Activated CD4-positive, alpha-beta T cell treated with anti-CD3 and anti-CD28 coated beads, Interleukin-2, amount 10 ng/mL, durations not matched to agents 24 days and 14 days (primary cell): ENCODE data around the gene MAU2. TPM values are rescaled to one million over a fixed set of nuclear protein-coding genes. Genes with fewer than 3 reads are reported as not detected.
"Not testable (repeated sequence)": the region's sequence is repeated elsewhere in the genome, so short reads cannot be mapped to it uniquely, and the experiment has no call there.

ENCODE experiments used
- DNase-seq: peaks from one replicate; pipeline ENCODE4 v3.0.0; 2022
- H3K27ac Mint-ChIP-seq: one replicate; pipeline ENCODE4 v1.8.0; 2022; ENCODE audit warnings: mild to moderate bottlenecking, mixed read lengths
- H3K27me3 Mint-ChIP-seq: one replicate; pipeline ENCODE4 v1.8.0; 2022; ENCODE audit warnings: mixed read lengths
- H3K36me3 Mint-ChIP-seq: one replicate; pipeline ENCODE4 v1.8.0; 2022; ENCODE audit warnings: low read depth, mild to moderate bottlenecking, mixed read lengths
- H3K4me1 Mint-ChIP-seq: one replicate; pipeline ENCODE4 v1.8.0; 2021; ENCODE audit warnings: mixed read lengths
- H3K4me3 Mint-ChIP-seq: one replicate; pipeline ENCODE4 v1.8.0; 2022; ENCODE audit warnings: mild to moderate bottlenecking, moderate library complexity, mixed read lengths
- H3K9me3 Mint-ChIP-seq: one replicate; pipeline ENCODE4 v1.8.0; 2021; ENCODE audit warnings: mixed read lengths
- intact Hi-C: fragments of 100-400 bp; cut with micrococcal nuclease; formaldehyde crosslinking; loops from one replicate; pipeline ENCODE4 v1.15.1; 2023
- total RNA-seq: library from RNA; stranded (reverse); gene quantifications from 2 replicates; pipeline ENCODE4 v1.2.3, GENCODE V29; 2022

MAU2 gene
- total RNA-seq, 1 donor from 2014 or later: 73.0 TPM

DNA sequence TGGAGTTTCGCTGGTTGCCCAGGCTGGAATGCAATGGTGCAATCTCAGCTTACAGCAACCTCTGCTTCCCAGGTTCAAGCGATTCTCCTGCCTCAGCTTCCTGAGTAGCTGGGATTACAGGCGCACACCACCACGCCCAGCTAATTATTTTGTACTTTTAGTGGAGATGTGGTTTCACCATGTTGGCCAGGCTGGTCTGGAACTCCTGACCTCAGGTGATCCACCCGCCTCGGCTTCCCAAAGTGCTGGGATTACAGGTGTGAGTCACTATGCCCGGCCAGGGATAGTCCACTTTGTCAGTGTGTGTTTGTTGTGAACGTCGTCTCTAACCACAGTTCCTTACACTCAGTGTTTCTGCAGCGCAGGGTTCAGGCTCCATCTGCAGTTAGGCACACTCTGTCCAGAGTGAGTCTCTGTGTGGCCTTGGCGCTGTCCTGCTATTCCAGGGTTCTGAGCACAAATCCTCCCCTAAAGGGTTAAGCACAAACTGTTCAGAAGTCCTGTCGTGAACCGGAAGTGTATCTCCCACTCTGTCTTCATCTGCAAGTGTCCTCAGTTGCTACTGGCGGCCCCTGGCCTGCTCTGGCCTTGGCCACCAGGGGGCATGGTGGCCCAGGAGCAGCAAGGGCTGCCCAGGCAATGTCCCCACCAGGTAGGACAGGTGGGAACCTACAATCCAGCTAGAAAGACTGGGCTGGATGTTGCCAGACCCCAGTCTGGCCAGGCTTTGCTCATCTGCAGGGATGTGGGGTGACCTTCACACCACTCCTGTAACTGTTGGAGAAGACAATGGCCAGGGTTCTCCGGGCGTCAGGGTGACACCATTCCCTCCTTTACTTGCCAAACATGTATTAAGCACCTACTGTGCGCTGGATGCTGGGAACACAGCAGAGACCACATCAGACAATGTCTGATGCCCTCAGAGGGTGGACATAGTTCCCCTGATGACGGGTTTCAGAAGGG lies 46.1 kb downstream of the MAU2 start:
- peak; percentile 93 for DNase-seq
- H3K4me1 Mint-ChIP-seq: peaks cover 14% of the 10 kb centered on the region
- intact Hi-C loops: loop anchor here (1.0 kb wide), 1 partner anchor 123 kb away; no protein-coding TSS in a partner anchor
- H3K36me3 Mint-ChIP-seq: no peaks in the 10 kb centered on the region
- no peaks in the 10 kb centered on the region for H3K27me3 Mint-ChIP-seq
- peak overlapping the region; percentile 15 for H3K4me3 Mint-ChIP-seq
- H3K9me3 Mint-ChIP-seq: no peaks in the 10 kb centered on the region
- H3K27ac Mint-ChIP-seq: peak overlapping the region; percentile 39

DNA sequence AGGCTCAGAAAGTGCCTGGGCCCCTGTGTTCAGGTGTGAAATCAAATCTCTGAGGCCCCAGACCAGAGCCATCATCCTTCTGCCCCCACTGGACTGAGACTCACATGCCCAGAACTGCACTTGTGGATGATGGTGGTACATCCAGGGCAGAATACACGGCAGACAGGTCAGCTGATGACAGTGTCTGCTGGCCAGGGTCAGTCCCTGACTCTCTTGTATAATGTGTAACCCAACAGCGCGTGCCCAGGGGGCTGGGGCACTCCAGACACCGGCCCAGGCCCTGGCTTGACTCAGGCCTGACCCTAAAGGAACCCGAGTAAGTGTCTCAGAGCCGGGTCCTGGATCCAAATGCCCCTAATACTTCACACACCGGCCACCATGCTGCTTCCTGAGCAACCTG lies 47.5 kb downstream of the MAU2 start:
- DNase-seq: no peak
- Mint-ChIP-seq H3K9me3 (no peaks in the 10 kb centered on the region), H3K27ac (no peak overlapping the region), H3K4me3 (no peak overlapping the region), H3K4me1 (peaks cover 17% of the 10 kb centered on the region), H3K27me3 (no peaks in the 10 kb centered on the region), H3K36me3 (no peaks in the 10 kb centered on the region)
- intact Hi-C loops: no loop called here

GRCh38 chr19:19371059-19371458 lies 50.4 kb downstream of the MAU2 start:
- Mint-ChIP-seq H3K27ac (no peak overlapping the region), H3K27me3 (no peaks in the 10 kb centered on the region), H3K9me3 (no peaks in the 10 kb centered on the region), H3K4me3 (no peak overlapping the region), H3K4me1 (peaks cover 12% of the 10 kb centered on the region), H3K36me3 (no peaks in the 10 kb centered on the region)
- DNase-seq: no peak
- intact Hi-C loops: no loop called here

GRCh38 chr19:19372656-19373416 lies 52.2 kb downstream of the MAU2 start:
- DNase-seq: peak; percentile 82
- intact Hi-C loops: no loop called here
- peaks cover 8% of the 10 kb centered on the region for H3K4me1 Mint-ChIP-seq
- no peaks in the 10 kb centered on the region for H3K36me3 Mint-ChIP-seq
- H3K9me3 Mint-ChIP-seq: no peaks in the 10 kb centered on the region
- peak overlapping the region; percentile 90 for H3K27ac Mint-ChIP-seq
- peak overlapping the region; percentile 64 for H3K4me3 Mint-ChIP-seq
- H3K27me3 Mint-ChIP-seq: no peaks in the 10 kb centered on the region

GRCh38 chr19:19379527-19379926 lies 58.9 kb downstream of the MAU2 start:
- intact Hi-C loops: no loop called here
- Mint-ChIP-seq H3K4me1 (peaks cover 6% of the 10 kb centered on the region), H3K4me3 (no peak overlapping the region), H3K36me3 (no peaks in the 10 kb centered on the region), H3K27ac (no peak overlapping the region), H3K27me3 (no peaks in the 10 kb centered on the region), H3K9me3 (no peaks in the 10 kb centered on the region)
- no peak for DNase-seq

GRCh38 chr19:19380316-19380715 lies 59.7 kb downstream of the MAU2 start:
- H3K27me3 Mint-ChIP-seq, H3K27ac Mint-ChIP-seq, intact Hi-C loops, DNase-seq, H3K36me3 Mint-ChIP-seq, H3K9me3 Mint-ChIP-seq, H3K4me3 Mint-ChIP-seq, H3K4me1 Mint-ChIP-seq: not testable (repeated sequence)

GRCh38 chr19:19381007-19381926 lies 60.6 kb downstream of the MAU2 start:
- Mint-ChIP-seq H3K36me3 (no peaks in the 10 kb centered on the region), H3K27ac (no peak overlapping the region), H3K27me3 (no peaks in the 10 kb centered on the region), H3K9me3 (no peaks in the 10 kb centered on the region), H3K4me1 (peaks cover 6% of the 10 kb centered on the region), H3K4me3 (no peak overlapping the region)
- no peak for DNase-seq
- intact Hi-C loops: no loop called here

DNA sequence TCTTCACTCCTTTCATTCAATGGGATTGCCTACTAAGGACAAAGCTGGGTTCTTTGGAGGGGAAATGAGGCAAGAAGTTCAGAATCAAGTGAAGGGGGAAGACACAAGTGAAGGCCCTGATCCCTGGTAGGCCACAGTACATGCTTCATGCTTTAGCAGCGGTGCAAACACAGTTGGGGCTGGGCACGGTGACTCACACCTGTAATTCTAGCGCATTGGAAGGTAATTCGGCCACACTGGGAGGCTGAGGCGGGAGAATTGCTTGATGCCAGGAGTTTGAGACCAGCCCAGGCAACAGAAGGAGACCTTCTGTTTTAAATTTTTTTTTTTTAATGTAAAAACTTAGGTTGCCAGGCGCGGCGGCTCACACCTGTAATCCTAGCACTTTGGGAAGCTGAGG lies 61.5 kb downstream of the MAU2 start:
- no peaks in the 10 kb centered on the region for H3K9me3 Mint-ChIP-seq
- H3K4me3 Mint-ChIP-seq: no peak overlapping the region
- no peak for DNase-seq
- intact Hi-C loops: no loop called here
- peaks cover 8% of the 10 kb centered on the region for H3K4me1 Mint-ChIP-seq
- H3K36me3 Mint-ChIP-seq: no peaks in the 10 kb centered on the region
- no peaks in the 10 kb centered on the region for H3K27me3 Mint-ChIP-seq
- H3K27ac Mint-ChIP-seq: no peak overlapping the region

DNA sequence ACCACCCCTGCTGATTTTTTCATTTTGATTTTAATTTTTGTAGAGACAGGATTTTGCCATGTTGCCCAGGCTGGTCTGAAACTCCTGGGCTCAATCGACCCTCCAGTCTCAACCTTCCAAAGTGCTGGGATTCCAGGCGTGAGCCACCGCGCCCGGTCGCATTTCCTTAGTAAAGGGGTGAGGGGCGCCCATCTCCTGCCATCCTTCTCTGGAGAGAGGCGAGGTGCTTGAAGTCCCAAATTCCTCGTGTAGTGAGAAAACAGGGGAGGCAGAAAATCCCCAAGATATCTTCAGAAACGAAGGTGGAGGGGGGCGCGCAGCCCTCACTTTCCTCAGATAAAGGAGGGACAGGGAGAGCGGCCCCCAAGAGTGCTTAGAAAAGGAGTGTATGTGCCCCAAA lies 63.9 kb downstream of the MAU2 start:
- H3K27ac Mint-ChIP-seq: no peak overlapping the region
- intact Hi-C loops: loop anchor here (2.0 kb wide), 1 partner anchor 20 kb away; no protein-coding TSS in a partner anchor
- peak overlapping the region; percentile 85 for H3K4me3 Mint-ChIP-seq
- peaks cover 32% of the 10 kb centered on the region for H3K4me1 Mint-ChIP-seq
- H3K27me3 Mint-ChIP-seq: no peaks in the 10 kb centered on the region
- no peaks in the 10 kb centered on the region for H3K9me3 Mint-ChIP-seq
- peaks cover 6% of the 10 kb centered on the region for H3K36me3 Mint-ChIP-seq
- DNase-seq: no peak

- Mint-ChIP-seq H3K27ac (peak overlapping the region; percentile 89), H3K9me3 (no peaks in the 10 kb centered on the region), H3K4me1 (peaks cover 36% of the 10 kb centered on the region), H3K36me3 (peaks cover 8% of the 10 kb centered on the region), H3K27me3 (no peaks in the 10 kb centered on the region), H3K4me3 (peak overlapping the region; percentile 85)
- DNase-seq: peak; percentile 100
- intact Hi-C loops: loop anchor here (1.0 to 2.0 kb wide), 4 partner anchors 20 to 104 kb away; partner anchors contain the start of genes GATAD2A, MAU2 and SUGP1
These were observed 64.7 kb downstream of the MAU2 start for GRCh38 chr19:19385131-19385895.

DNA sequence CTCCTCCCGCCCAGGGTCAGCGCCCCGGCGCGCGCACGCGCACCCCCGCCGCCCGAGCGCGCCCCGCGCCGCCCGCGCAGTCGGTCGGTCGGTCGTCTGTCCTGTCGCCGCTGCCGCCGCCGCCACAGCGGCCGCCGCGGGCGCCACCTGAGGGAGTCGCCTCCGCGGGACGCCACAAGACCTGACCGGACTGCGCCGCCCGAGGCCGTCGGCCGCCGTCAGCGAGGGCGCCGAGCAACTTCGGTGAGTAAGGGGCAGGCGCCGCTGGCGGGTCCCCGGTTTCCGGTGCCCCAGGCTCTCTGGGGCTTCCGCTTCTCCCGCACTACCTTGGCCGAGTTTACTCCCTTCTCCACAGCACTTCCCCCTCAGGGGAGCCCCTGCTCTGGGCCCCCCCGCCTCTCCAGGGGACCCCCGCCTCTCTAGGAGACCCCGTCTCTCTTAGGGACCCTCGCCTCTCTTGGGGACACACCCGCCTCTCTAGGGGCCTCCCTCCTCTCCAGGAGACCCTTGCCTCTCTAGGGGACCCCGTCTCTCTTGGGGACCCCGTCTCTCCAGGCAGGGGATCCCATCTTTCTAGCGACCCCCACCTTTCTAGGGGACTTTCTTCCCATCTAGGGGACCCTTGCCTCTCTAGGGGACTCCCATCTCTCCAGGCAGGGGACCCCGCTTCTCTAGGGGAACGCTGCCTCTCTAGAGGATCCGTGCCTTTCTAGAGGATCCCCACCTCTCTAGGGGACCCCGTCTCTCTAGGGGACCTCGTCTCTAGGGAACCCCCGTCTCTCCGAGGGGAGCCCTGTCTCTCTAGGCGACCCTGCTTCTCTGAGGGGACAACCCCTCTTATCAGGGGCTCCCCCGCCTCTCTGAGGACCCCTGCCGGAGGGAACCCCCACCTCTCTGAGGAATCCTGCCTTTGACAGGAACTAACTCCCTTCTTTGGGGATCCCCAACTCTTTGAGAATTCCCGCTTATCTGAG lies 65.6 kb downstream of the MAU2 start:
- Mint-ChIP-seq H3K4me1 (peaks cover 40% of the 10 kb centered on the region), H3K27me3 (no peaks in the 10 kb centered on the region), H3K27ac (peak overlapping the region; percentile 91), H3K4me3 (peak overlapping the region; percentile 94), H3K36me3 (peaks cover 12% of the 10 kb centered on the region), H3K9me3 (no peaks in the 10 kb centered on the region)
- intact Hi-C loops: loop anchor here (1.0 to 2.0 kb wide), 4 partner anchors 19 to 103 kb away; partner anchors contain the start of genes GATAD2A, MAU2 and SUGP1
- peak; percentile 74 for DNase-seq

DNA sequence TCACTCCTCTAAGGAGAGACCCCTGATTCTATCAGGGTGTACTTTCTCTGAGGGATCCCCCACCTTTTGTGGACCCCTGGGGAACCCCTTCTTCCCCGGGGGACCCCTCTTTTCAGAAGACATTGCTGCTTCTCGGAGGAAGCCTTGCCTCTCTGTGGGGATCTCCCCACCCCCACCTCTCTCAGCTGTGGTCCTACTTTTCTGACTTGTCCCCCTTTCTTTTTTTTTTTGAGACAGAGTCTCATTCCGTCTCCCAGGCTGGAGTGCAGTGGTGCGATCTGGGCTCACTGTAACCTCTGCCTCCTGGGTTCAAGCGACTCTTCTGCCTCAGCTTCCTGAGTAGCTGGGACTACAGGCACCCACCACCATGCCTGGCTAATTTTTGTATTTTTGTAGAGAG lies 66.5 kb downstream of the MAU2 start:
- peak overlapping the region; percentile 94 for H3K4me3 Mint-ChIP-seq
- H3K4me1 Mint-ChIP-seq: peaks cover 43% of the 10 kb centered on the region
- H3K36me3 Mint-ChIP-seq: peaks cover 12% of the 10 kb centered on the region
- intact Hi-C loops: no loop called here
- no peaks in the 10 kb centered on the region for H3K27me3 Mint-ChIP-seq
- H3K27ac Mint-ChIP-seq: peak overlapping the region; percentile 91
- no peak for DNase-seq
- H3K9me3 Mint-ChIP-seq: no peaks in the 10 kb centered on the region
